GM06990 (cell line): ENCODE data around the gene GREB1L.

ENCODE experiments used
- DNase-seq: peaks from one replicate; pipeline ENCODE4 v3.0.0-alpha.2; 2011; ENCODE audit not compliant: insufficient read length; ENCODE audit errors: extremely low read depth
- H3K27me3 ChIP-seq: replicated peaks from 2 replicates; pipeline ENCODE4 v1.6.0; 2011; ENCODE audit warnings: low read length; ENCODE audit not compliant: control insufficient read depth, insufficient read depth
- H3K36me3 ChIP-seq: 2 replicates; pipeline ENCODE4 v1.5.1; 2011; ENCODE audit warnings: low read length; ENCODE audit not compliant: control insufficient read depth, insufficient read depth
- H3K4me3 ChIP-seq: replicated peaks from 2 replicates; pipeline ENCODE4 v1.5.1; 2011; ENCODE audit warnings: low read depth, mild to moderate bottlenecking, control low read depth, low read length
- CTCF ChIP-seq: IDR thresholded peaks from 2 replicates; pipeline ENCODE4 v1.5.1; 2011; ENCODE audit warnings: low read length, control low read depth, mild to moderate bottlenecking, inconsistent platforms; ENCODE audit not compliant: insufficient read depth, poor library complexity, severe bottlenecking

GREB1L gene

GRCh38 chr18:21264651-21265050 lies 22.6 kb downstream of the GREB1L start:
- DNase-seq, result no peak
- Histone ChIP-seq H3K4me3 (no peak overlapping the region), H3K36me3 (no peaks in the 10 kb centered on the region), H3K27me3 (no peaks in the 10 kb centered on the region; the same call in 1 of the 2 replicates)
- TF ChIP-seq CTCF, result no peak

GRCh38 chr18:21265971-21266673 lies 24.1 kb downstream of the GREB1L start:
- no peaks in the 10 kb centered on the region; the same call in 1 of the 2 replicates for H3K27me3 ChIP-seq
- TF ChIP-seq CTCF, result no peak
- DNase-seq, result no peak

GRCh38 chr18:21267400-21267799 lies 25.4 kb downstream of the GREB1L start:
- Histone ChIP-seq H3K27me3 (no peaks in the 10 kb centered on the region; the same call in 1 of the 2 replicates), H3K36me3 (no peaks in the 10 kb centered on the region), H3K4me3 (no peak overlapping the region)
- TF ChIP-seq CTCF, result no peak
- DNase-seq, result no peak

More at GRCh38 chr18:21265971-21266673, 24.1 kb downstream of the GREB1L start:
- Histone ChIP-seq H3K36me3 (no peaks in the 10 kb centered on the region), H3K4me3 (no peak overlapping the region)

GRCh38 chr18:21269349-21269748 lies 27.3 kb downstream of the GREB1L start:
- TF ChIP-seq CTCF, result no peak
- Histone ChIP-seq H3K27me3 (no peaks in the 10 kb centered on the region), H3K4me3 (no peak overlapping the region), H3K36me3 (no peaks in the 10 kb centered on the region)
- DNase-seq, result no peak

- no peak for TF ChIP-seq CTCF
Measured at GRCh38 chr18:21270453-21270852, 28.4 kb downstream of the GREB1L start.

More at GRCh38 chr18:21270453-21270852, 28.4 kb downstream of the GREB1L start:
- H3K27me3 ChIP-seq, result no peaks in the 10 kb centered on the region
- no peak overlapping the region for H3K4me3 ChIP-seq
- no peaks in the 10 kb centered on the region for H3K36me3 ChIP-seq
- no peak for DNase-seq
